SIG-M5 (cell line): ENCODE results near the gene MAPKAPK3.

Source experiments
- DNase-seq: peaks from one replicate; lab custom pipeline; 2025; lab: John Stamatoyannopoulos, UW

The MAPKAPK3 gene

GRCh38 chr3:50587806-50588758 is 28.9 kb upstream of the MAPKAPK3 start:
- no peak for DNase-seq

GRCh38 chr3:50588759-50589433 is 28.1 kb upstream of the MAPKAPK3 start:
- DNase-seq = no peak

- DNase-seq = no peak
Observed at GRCh38 chr3:50591196-50591741, 25.7 kb upstream of the MAPKAPK3 start.

- no peak for DNase-seq
Observed at GRCh38 chr3:50592568-50592967, 24.4 kb upstream of the MAPKAPK3 start.

GRCh38 chr3:50594253-50594785 is 22.6 kb upstream of the MAPKAPK3 start:
- DNase-seq = no peak

- no peak for DNase-seq
Observed at GRCh38 chr3:50599115-50599715, 17.7 kb upstream of the MAPKAPK3 start.

- DNase-seq = no peak
Observed at GRCh38 chr3:50599716-50600118, 17.2 kb upstream of the MAPKAPK3 start.

GRCh38 chr3:50600141-50600753 is 16.7 kb upstream of the MAPKAPK3 start:
- DNase-seq = no peak

GRCh38 chr3:50600841-50601591 is 15.9 kb upstream of the MAPKAPK3 start:
- DNase-seq = no peak

GRCh38 chr3:50602595-50603191 is 14.3 kb upstream of the MAPKAPK3 start:
- DNase-seq = no peak

- no peak for DNase-seq
Observed at GRCh38 chr3:50603261-50604109, 13.5 kb upstream of the MAPKAPK3 start.

GRCh38 chr3:50604110-50604621 is 12.8 kb upstream of the MAPKAPK3 start:
- DNase-seq = no peak

GRCh38 chr3:50604628-50605588 is 12.0 kb upstream of the MAPKAPK3 start:
- no peak for DNase-seq

- no peak for DNase-seq
Observed at GRCh38 chr3:50605901-50606326, 11.0 kb upstream of the MAPKAPK3 start.

- no peak for DNase-seq
Observed at GRCh38 chr3:50606596-50606995, 10.4 kb upstream of the MAPKAPK3 start.

- DNase-seq = no peak
Observed at GRCh38 chr3:50607271-50608091, 9.5 kb upstream of the MAPKAPK3 start.

- no peak for DNase-seq
Observed at GRCh38 chr3:50608278-50608677, 8.7 kb upstream of the MAPKAPK3 start.
